Adrenal gland (tissue), 5 donors: ENCODE measurements around the gene INHBB.

Experiments used
- POLR2A ChIP-seq, 2 donors: fragments of 450-650 bp; IDR thresholded peaks; one replicate each; pipeline ENCODE4 v1.6.1; 2017; ENCODE audit warnings: antibody characterized with exemption in 2 of 2, mild to moderate bottlenecking in 2 of 2, moderate library complexity in 1 of 2
- TF ChIP-seq, protein P1 (sequence below), 6 experiments: fragments of 450-650 bp in 4 of 6; fragments of 200-600 bp in 2 of 6; sonication (generic) in 1 of 6; IDR thresholded peaks; 1 replicate in 5 of 6; 2 replicates in 1 of 6; pipeline versions ENCODE4 v1.5.1 to v1.8.0; 2016 to 2021; ENCODE audit warnings: antibody characterized with exemption in 6 of 6, mild to moderate bottlenecking in 2 of 6, moderate library complexity in 1 of 6
- donor health status: DM: no; HTN: no; CAD: no.

DNA sequence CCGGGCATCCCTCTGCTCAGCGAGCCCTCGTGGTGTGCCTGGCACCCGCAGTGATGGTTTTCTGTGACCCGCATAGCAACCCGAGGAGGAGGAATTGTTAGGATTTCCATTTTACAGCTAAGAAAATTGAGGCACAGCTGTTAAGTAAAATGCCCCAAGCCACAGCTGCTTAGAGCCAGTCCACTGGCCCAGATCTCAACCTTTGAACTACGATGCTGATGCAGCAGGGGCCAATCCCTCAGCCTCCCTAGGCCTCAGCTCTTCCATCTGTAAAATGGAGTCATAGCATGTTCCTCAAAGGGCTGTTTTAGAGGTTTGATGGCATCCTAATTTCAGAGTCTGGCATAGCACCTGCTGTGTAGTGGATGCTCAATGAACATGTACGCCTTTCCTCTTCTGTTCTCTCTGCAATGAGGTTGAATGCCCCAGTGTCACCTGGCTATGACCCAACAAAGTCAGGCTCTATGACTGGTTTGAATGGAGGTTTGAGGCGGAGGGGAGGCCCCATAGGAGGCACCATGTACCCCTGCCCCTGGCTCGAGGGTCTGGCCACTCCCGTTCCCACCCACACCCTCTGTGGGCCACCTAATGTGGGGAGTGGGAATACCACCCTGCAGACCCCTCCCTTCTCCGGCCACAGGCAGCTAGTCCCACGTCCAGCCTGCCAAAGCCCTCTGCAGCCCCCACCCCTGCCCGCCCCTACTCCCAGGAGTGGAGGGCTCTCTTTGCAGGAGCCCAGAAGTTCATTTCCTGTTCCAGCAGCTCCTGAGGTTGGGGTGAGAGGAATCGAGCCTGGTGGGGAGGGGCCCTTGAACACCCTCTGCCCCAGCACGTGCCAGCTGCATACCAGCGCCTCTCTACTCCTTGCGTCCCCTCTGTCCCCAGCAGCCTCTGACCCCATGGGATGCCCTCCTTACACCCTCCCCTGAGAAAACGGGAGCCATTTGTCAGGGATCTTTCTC lies 31.0 kb downstream of the INHBB start:
- TF ChIP-seq POLR2A (IDR thresholded peaks at IDR 0.05), result no peak
- TF ChIP-seq, protein P1, sequence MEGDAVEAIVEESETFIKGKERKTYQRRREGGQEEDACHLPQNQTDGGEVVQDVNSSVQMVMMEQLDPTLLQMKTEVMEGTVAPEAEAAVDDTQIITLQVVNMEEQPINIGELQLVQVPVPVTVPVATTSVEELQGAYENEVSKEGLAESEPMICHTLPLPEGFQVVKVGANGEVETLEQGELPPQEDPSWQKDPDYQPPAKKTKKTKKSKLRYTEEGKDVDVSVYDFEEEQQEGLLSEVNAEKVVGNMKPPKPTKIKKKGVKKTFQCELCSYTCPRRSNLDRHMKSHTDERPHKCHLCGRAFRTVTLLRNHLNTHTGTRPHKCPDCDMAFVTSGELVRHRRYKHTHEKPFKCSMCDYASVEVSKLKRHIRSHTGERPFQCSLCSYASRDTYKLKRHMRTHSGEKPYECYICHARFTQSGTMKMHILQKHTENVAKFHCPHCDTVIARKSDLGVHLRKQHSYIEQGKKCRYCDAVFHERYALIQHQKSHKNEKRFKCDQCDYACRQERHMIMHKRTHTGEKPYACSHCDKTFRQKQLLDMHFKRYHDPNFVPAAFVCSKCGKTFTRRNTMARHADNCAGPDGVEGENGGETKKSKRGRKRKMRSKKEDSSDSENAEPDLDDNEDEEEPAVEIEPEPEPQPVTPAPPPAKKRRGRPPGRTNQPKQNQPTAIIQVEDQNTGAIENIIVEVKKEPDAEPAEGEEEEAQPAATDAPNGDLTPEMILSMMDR (IDR thresholded peaks at IDR 0.05), result no peak
